Stimulated activated CD4-positive, alpha-beta T cell treated with anti-CD3 and anti-CD28 coated beads, Interleukin-12 subunit alpha, Interleukin-12 subunit beta, amount 100 ng/mL, for 24 hours (primary cell): ENCODE measurements around the gene PGRMC2.

Experiments used
- DNase-seq, 2 experiments: peaks; one replicate each; pipeline ENCODE4 v3.0.0-alpha.2; 2020; ENCODE audit warnings: low read depth in 2 of 2

The PGRMC2 gene

DNA sequence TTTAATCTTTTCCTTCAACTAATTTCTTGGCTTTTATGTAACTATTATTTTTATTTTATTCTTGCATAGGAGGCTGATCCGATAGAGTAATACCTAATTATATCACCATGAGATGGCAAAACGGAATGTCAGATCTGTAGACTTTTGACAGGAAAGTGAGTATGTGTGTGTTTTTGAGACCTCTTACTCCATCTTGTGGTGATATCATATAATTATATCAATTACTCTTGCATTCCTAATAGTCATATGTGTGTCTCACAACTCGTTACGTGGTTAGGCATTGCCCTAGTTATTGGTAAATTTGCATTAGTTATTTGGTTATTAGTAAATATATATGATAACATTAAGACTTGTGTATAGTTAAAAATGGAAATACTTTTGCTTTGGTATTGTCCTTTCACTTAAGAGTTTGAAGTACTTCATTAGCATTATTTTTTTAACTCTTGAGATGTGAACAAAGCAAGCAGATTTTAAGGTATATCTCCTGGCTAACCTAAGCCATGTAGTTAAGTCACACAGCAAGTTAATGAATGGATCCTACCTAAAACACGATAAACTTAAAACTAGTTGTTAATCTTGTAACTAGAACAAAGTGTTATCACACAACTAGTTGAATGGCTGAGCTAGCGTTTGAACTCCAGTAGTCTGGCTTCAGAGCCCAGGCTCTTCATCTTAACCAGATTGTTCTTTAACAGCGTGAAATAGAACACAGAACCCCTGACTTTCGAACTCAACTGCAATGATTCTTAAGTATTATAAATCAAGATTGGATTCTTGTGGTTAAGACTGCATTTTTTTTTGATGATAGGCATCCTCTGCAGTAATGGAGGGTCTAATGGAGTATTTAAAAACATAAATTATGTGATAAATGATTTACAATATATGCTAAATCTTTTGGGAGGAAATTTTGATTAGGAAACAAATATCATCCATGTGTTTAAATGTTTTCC, 67.1 kb downstream of the PGRMC2 start:
- no peak for DNase-seq
